HEK293T (cell line): Measurements from ENCODE around the gene DENND2A.

ENCODE experiments used
- CTCF ChIA-PET: fragments of 350-600 bp; formaldehyde crosslinking; extraction: SDS; loops from one replicate; lab custom pipeline; 2021; ENCODE audit warnings: antibody characterized with exemption, inconsistent platforms; lab: Yijun Ruan, JAX
- POLR2A ChIA-PET: fragments of 350-600 bp; formaldehyde crosslinking; extraction: SDS; loops from one replicate; lab custom pipeline; 2020; ENCODE audit warnings: antibody characterized with exemption, inconsistent platforms; lab: Yijun Ruan, JAX
- DNase-seq: peaks from one replicate; pipeline ENCODE4 v3.0.0; 2012; ENCODE audit warnings: mixed read lengths; ENCODE audit errors: extremely low spot score
- ARNT ChIP-seq: fragments of 450-650 bp; IDR thresholded peaks from 2 replicates; pipeline ENCODE4 v1.6.1; 2017; ENCODE audit warnings: mild to moderate bottlenecking
- BHLHE40 ChIP-seq: fragments of 450-650 bp; IDR thresholded peaks from 2 replicates; pipeline ENCODE4 v1.6.1; 2016; ENCODE audit warnings: mild to moderate bottlenecking, moderate library complexity, borderline replicate concordance
- CTBP1 ChIP-seq: fragments of 450-650 bp; IDR thresholded peaks from 2 replicates; pipeline ENCODE4 v1.6.1; 2016; ENCODE audit warnings: borderline replicate concordance
- ELF4 ChIP-seq: fragments of 450-650 bp; IDR thresholded peaks from 2 replicates; pipeline ENCODE4 v1.6.1; 2017; ENCODE audit warnings: antibody characterized with exemption
- FOXA1 ChIP-seq: fragments of 450-650 bp; IDR thresholded peaks from 2 replicates; pipeline ENCODE4 v1.6.1; 2016; ENCODE audit warnings: mild to moderate bottlenecking
- FOXK2 ChIP-seq: fragments of 450-650 bp; IDR thresholded peaks from 2 replicates; pipeline ENCODE4 v1.6.1; 2016; ENCODE audit warnings: mild to moderate bottlenecking
- FOXM1 ChIP-seq: fragments of 450-650 bp; IDR thresholded peaks from 2 replicates; pipeline ENCODE4 v1.6.1; 2017; ENCODE audit warnings: mild to moderate bottlenecking, borderline replicate concordance
- HDGF ChIP-seq: fragments of 450-650 bp; IDR thresholded peaks from 2 replicates; pipeline ENCODE4 v1.6.1; 2017; ENCODE audit warnings: antibody characterized with exemption, borderline replicate concordance
- L3MBTL2 ChIP-seq: fragments of 450-650 bp; conservative IDR thresholded peaks from 2 replicates; pipeline ENCODE4 v1.6.1; 2016; ENCODE audit warnings: mild to moderate bottlenecking
- LEF1 ChIP-seq: fragments of 450-650 bp; IDR thresholded peaks from 2 replicates; pipeline ENCODE4 v1.6.1; 2017; ENCODE audit warnings: mild to moderate bottlenecking, borderline replicate concordance
- NFRKB ChIP-seq: fragments of 450-650 bp; IDR thresholded peaks from 2 replicates; pipeline ENCODE4 v1.6.1; 2016; ENCODE audit warnings: mild to moderate bottlenecking, moderate library complexity
- PKNOX1 ChIP-seq: fragments of 450-650 bp; IDR thresholded peaks from 2 replicates; pipeline ENCODE4 v1.6.1; 2016
- SP1 ChIP-seq: fragments of 450-650 bp; IDR thresholded peaks from 2 replicates; pipeline ENCODE4 v1.6.1; 2017
- SUZ12 ChIP-seq: fragments of 450-650 bp; IDR thresholded peaks from 2 replicates; pipeline ENCODE4 v1.6.1; 2016; ENCODE audit warnings: mild to moderate bottlenecking
- TARDBP ChIP-seq: fragments of 450-650 bp; IDR thresholded peaks from 2 replicates; pipeline ENCODE4 v1.6.1; 2016
- ZNF384 ChIP-seq: fragments of 450-650 bp; IDR thresholded peaks from 2 replicates; pipeline ENCODE4 v1.6.1; 2016

Gene DENND2A

GRCh38 chr7:140675726-140676125, 35.1 kb upstream of the DENND2A start:
- TF ChIP-seq FOXM1: no peak
- no peak for TF ChIP-seq SP1
- no peak for TF ChIP-seq TARDBP
- no peak for TF ChIP-seq HDGF
- no peak for TF ChIP-seq CTBP1
- TF ChIP-seq FOXA1: no peak
- ChIA-PET POLR2A (interaction anchor here (1.0 to 3.4 kb wide), 4 partner anchors 10 to 339 kb away, joined by 4 to 22 read pairs (median 8); partner anchors contain the start of genes MRPS33 and NDUFB2), CTCF (interaction anchor here (0.6 to 2.8 kb wide), 11 partner anchors 9 to 930 kb away, joined by 3 to 11 read pairs (median 3); partner anchors contain the start of gene SLC37A3)
- DNase-seq: no peak

GRCh38 chr7:140674899-140675701, 34.5 kb upstream of the DENND2A start:
- peak; percentile 65 for DNase-seq
- TF ChIP-seq PKNOX1 (no peak), FOXK2 (no peak), NFRKB (no peak), FOXM1 (no peak), HDGF (no peak), ARNT (no peak), SUZ12 (no peak)
- ChIA-PET CTCF (interaction anchor here (0.6 to 2.8 kb wide), 17 partner anchors 8 to 930 kb away, joined by 3 to 11 read pairs (median 3); partner anchors contain the start of gene SLC37A3), POLR2A (interaction anchor here (1.0 to 3.4 kb wide), 6 partner anchors 11 to 397 kb away, joined by 3 to 22 read pairs (median 5); partner anchors contain the start of genes MRPS33 and NDUFB2)

- ChIA-PET CTCF (interaction anchor here (0.6 to 2.8 kb wide), 8 partner anchors 11 to 340 kb away, joined by 3 to 11 read pairs (median 4); partner anchors contain the start of gene MRPS33), POLR2A (interaction anchor here (0.8 to 3.4 kb wide), 9 partner anchors 11 to 398 kb away, joined by 3 to 22 read pairs (median 4); partner anchors contain the start of gene MRPS33)
- DNase-seq: no peak
- 0 out of 2 replicates have a peak, but pooled peaks have one; percentile 16 for TF ChIP-seq PKNOX1
- no peak for TF ChIP-seq NFRKB
Observed at GRCh38 chr7:140674356-140674800, 33.8 kb upstream of the DENND2A start.

- ChIA-PET CTCF (interaction anchor here (0.7 to 2.8 kb wide), 2 partner anchors 138 to 341 kb away, joined by 3 to 11 read pairs; partner anchors contain the start of gene MRPS33), POLR2A (interaction anchor here (0.8 to 3.4 kb wide), 10 partner anchors 12 to 399 kb away, joined by 3 to 22 read pairs (median 3); partner anchors contain the start of gene MRPS33)
- DNase-seq: no peak
- no peak for TF ChIP-seq ARNT
- TF ChIP-seq ELF4: no peak
- TF ChIP-seq BHLHE40: no peak
- no peak for TF ChIP-seq LEF1
- no peak for TF ChIP-seq CTBP1
- TF ChIP-seq ZNF384: no peak
- no peak for TF ChIP-seq L3MBTL2
Observed at GRCh38 chr7:140673774-140674155, 33.2 kb upstream of the DENND2A start.

GRCh38 chr7:140673063-140673773, 32.6 kb upstream of the DENND2A start:
- POLR2A ChIA-PET: interaction anchor here (0.9 to 3.4 kb wide), 7 partner anchors 12 to 342 kb away, joined by 3 to 22 read pairs (median 4); partner anchors contain the start of gene MRPS33
- DNase-seq: peak; percentile 72
- CTCF ChIA-PET: no interaction called here
- TF ChIP-seq NFRKB: no peak
- TF ChIP-seq L3MBTL2: peak; percentile 28; the same call in 1 of the 2 replicates
- no peak for TF ChIP-seq ELF4
- TF ChIP-seq LEF1: peak; percentile 56; the same call in 1 of the 2 replicates
- peak; percentile 58; the same call in 1 of the 2 replicates for TF ChIP-seq FOXM1
- no peak for TF ChIP-seq TARDBP
- no peak for TF ChIP-seq FOXA1
- TF ChIP-seq FOXK2: no peak
- TF ChIP-seq CTBP1: no peak; the same call in 1 of the 2 replicates
- TF ChIP-seq HDGF: no peak

- ChIA-PET CTCF (interaction anchor here (0.7 kb wide), 1 partner anchor 12 kb away, joined by 3 read pairs; no protein-coding TSS in a partner anchor), POLR2A (interaction anchor here (1.3 to 3.4 kb wide), 4 partner anchors 12 to 342 kb away, joined by 3 to 22 read pairs (median 4); partner anchors contain the start of gene MRPS33)
- TF ChIP-seq PKNOX1 (no peak), FOXA1 (no peak), LEF1 (no peak), BHLHE40 (no peak), SP1 (no peak)
- peak; percentile 96 for DNase-seq
Observed at GRCh38 chr7:140672382-140673062, 31.9 kb upstream of the DENND2A start, which contains the start of gene ADCK2. TSS of gene ADCK2 (plus strand) at chr7:140672945. CDS start at chr7:140673331, 386 bp downstream.
